Ovary (tissue), 3 donors: ENCODE measurements around the gene RHBDF1.

ENCODE experiments used
- EP300 ChIP-seq: sonication (generic); formaldehyde crosslinking; IDR thresholded peaks from one replicate; pipeline ENCODE4 v1.6.1; 2017; ENCODE audit warnings: antibody characterized with exemption
- POLR2A ChIP-seq: fragments of 450-650 bp; IDR thresholded peaks from one replicate; pipeline ENCODE4 v1.6.1; 2017; ENCODE audit warnings: antibody characterized with exemption, mild to moderate bottlenecking, moderate library complexity
- TF ChIP-seq, protein P1 (sequence below), 3 donors: fragments of 450-650 bp in 2 of 3; fragments of 200-600 bp in 1 of 3; IDR thresholded peaks; one replicate each; pipeline versions ENCODE4 v1.5.1 to v1.8.0; 2016 to 2022; ENCODE audit warnings: antibody characterized with exemption in 3 of 3, mild to moderate bottlenecking in 1 of 3
- donor health status: DM: no; HTN: no; CAD: no.

DNA sequence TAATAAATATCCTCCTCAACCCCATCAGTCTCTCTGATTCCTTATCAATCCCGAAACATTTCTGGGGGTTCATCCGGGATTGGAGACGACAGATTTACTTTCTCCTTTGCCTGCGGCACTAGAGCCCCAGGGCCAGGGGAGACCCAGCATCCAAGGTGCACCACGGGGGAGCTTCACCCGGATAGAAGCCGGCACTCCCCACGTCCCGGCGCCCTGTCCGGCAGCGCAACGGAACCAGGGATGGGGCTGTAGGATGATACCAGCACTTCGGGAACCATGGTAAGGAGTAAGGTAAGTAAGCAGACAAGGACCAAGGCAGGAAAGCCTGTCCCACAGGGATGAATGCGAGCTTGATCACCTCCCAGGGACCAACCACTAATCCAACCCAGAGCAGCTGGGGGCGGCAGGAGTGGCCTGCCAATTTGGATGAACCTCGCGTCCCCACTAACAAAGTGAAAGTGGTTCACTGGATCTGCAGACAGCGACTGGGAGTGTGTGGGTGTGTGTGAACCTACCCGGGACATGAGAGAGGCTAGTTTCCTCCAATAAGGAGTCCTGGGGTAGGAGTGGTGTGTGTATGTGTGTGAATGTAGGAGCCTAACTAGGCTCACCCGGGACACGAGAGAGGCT, 30.9 kb downstream of the RHBDF1 start:
- TF ChIP-seq, protein P1, sequence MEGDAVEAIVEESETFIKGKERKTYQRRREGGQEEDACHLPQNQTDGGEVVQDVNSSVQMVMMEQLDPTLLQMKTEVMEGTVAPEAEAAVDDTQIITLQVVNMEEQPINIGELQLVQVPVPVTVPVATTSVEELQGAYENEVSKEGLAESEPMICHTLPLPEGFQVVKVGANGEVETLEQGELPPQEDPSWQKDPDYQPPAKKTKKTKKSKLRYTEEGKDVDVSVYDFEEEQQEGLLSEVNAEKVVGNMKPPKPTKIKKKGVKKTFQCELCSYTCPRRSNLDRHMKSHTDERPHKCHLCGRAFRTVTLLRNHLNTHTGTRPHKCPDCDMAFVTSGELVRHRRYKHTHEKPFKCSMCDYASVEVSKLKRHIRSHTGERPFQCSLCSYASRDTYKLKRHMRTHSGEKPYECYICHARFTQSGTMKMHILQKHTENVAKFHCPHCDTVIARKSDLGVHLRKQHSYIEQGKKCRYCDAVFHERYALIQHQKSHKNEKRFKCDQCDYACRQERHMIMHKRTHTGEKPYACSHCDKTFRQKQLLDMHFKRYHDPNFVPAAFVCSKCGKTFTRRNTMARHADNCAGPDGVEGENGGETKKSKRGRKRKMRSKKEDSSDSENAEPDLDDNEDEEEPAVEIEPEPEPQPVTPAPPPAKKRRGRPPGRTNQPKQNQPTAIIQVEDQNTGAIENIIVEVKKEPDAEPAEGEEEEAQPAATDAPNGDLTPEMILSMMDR (IDR thresholded peaks at IDR 0.05) = no peak
- TF ChIP-seq POLR2A = no peak
- TF ChIP-seq EP300 = no peak
